NCI-H187 (cell line): ENCODE results near the gene BTLA.
"Not testable (repeated sequence)": the region's sequence is repeated elsewhere in the genome, so short reads cannot be mapped to it uniquely, and the experiment has no call there.

ENCODE experiments used
- DNase-seq, 2 experiments: peaks; one replicate each; lab custom pipeline; 2025; lab: John Stamatoyannopoulos, UW

The BTLA gene, protein sequence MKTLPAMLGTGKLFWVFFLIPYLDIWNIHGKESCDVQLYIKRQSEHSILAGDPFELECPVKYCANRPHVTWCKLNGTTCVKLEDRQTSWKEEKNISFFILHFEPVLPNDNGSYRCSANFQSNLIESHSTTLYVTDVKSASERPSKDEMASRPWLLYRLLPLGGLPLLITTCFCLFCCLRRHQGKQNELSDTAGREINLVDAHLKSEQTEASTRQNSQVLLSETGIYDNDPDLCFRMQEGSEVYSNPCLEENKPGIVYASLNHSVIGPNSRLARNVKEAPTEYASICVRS

DNA sequence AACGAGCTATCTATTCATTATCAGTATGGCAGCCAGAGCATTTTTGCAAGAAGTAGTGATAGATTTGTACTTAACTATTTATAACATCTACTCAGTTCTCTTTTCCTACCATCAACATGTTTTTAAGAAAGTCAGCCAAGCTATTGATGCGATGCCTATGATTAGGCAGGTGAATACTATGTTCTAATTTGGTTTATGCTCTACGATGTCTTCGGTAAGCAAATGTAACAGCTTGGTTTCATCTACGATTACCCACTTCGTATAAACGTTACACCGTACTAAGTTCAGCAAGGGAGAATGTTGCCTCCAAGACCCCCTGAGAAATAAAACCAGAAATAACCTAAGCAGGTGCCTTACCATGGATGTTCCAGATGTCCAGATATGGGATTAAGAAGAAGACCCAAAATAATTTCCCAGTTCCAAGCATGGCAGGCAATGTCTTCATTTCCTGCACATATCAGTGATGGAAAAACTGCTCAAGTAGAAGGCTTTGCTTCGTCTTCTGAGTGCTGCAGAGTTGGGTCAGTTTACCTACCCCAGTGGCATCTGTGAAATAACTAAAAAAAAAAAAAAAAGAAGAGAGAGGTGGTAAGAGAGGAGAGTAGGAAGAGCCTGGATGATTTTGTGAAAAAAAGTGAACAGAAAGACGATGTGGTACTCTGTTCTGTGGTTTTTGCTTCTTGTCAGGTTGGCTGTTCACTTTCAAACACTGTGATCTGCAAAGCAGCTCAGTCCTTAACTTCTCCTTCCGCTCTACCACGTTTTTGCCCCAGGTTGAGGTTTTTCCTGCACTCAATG is at the start of gene BTLA:
TSS of gene BTLA (minus strand) at position 559 of the 798 bp plus-strand sequence. CDS start at position 445, 114 bp downstream.
- DNase-seq, result no peak

DNA sequence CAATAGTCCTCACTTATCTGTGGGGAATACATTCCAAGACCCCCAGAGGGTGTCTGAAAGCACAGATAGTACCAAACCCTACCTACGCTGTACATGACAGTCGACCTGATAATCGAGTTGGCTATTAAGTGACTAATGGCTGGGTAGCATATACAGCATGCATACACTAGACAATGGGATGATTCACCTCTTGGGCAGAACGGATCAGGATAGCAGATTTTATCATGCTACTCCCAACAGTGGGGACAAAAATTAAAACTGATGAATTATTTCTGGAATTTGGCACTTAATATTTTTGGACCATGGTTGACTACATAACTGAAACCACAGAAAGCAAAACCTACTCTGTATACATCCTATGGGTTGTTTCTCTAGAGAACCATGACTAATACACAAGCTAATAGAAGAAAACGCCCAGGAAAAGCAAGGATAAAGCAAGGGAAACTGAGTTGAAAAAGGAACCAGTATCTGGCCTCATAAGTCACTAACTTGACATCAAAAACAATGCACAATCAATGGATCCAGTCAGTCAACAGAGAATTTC is 47.0 kb upstream of the BTLA start:
- no peak for DNase-seq

DNA sequence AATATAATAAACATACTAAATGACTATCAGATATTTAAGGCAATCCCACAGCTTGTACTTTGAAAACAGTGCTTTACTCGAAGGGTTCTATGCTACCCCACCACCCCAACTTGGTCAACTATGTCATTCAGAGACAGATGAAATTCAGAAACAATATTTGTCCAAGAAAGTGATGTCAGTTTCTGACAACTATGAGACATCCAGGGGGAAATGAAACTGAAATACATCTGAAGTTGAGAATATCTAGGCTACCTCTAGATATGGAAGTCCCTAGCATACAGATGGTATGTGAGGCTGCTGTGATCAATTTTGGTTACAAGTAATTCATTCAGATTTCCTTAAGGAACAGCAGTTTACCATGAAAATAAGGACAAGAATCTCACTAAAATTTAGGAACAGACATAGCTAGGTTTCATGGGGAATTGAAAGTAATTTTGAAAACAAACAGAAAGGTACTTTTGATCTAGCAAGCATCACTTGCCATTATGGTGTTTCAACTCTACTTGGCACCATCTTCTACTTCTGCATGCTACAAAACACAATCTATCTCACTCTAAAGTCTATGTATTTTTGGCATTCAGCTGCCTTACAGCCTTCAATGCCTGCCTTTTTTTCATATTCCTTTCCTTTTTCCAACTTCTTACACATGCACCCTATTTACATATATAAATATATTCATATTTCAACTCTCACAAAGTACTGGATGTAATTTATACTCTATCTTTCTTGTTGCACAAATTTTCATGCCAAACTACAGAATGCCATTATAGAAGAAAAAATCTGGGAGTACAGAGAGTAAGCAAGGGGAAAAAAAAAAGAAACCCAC is 40.8 kb upstream of the BTLA start:
- no peak for DNase-seq

DNA sequence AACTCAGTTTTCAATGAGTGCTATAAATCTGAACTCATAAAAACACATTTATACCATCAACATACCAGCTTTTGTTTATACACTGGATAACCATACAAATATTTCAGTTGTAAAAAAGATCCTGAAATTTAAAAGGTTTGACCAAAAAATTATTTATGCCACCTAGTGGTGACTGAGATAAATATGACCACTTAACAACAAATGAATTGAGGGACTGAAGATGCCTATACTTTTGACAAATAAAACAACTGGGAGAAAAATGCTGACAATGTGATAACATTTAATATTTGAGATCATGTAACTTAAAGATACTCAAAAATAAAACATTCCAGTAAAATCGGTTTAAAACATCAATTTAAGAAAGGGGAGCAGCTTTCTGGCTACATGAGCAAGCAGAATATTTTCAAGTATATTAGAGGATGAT is 32.1 kb upstream of the BTLA start:
- DNase-seq, result no peak

DNA sequence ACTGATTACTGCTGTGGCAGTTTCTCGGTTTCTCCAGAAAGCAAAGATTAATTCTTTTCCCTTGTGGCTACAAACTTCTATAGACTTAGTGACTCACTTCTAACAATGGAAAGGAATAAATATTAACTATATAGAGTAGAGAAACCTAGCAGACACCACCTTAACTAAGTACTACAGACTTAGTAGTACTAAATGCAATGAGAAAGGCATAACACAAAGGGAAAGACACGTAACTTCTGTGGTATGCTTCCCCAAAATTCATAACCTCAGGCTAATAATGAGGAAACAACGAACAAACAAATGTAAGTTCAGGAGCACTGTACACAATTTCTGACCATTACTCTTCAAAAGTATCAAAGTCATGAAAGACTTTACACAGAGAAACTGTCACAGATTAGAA is 31.3 kb upstream of the BTLA start:
- DNase-seq, result no peak

DNA sequence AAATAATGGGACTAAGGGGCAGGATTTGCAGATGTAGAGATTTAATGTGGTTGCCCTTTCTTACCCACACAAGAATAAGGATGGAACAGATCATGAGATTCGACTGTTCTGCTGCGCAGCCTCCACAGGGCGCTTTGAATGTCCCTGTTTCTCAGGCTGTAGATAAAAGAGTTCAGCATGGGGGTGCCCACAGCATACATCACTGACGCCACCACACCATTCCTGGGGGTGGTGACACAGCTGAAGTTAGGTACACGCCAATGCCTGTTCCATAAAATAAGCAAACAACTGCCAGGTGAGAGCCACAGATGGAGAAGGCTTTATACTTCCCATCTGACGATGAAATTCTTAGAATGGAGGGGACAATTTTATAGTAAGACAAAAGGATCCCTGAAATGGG is 24.9 kb upstream of the BTLA start:
- DNase-seq, result not testable (repeated sequence)

DNA sequence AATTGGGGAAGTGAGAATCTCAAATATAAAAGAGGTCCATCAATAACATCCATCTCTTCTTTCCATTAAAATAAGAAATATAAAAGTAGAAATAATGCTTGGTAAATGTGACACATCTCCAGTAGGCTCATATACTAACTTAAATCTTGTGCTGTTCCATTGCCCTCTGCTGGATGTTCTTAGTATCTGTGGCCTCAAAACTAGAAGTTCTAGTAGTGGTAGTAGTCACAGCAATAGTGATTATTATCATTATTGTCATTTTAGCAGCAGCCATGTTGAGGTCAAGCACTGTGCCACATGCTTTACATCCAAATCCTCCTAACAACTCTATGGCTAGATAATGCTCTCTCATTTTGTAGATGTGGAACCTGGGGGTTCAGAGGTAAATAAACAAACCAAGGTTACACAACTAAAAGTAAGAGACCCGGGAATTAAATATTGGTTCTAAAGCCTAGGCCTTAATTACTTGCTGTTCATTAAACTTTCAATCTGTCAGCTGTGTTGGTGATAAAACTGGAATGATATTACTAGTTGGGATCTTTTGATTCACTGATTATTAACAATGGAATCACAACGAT is 20.2 kb upstream of the BTLA start:
- DNase-seq, result peak in 1 of 2 experiments; percentile 0

DNA sequence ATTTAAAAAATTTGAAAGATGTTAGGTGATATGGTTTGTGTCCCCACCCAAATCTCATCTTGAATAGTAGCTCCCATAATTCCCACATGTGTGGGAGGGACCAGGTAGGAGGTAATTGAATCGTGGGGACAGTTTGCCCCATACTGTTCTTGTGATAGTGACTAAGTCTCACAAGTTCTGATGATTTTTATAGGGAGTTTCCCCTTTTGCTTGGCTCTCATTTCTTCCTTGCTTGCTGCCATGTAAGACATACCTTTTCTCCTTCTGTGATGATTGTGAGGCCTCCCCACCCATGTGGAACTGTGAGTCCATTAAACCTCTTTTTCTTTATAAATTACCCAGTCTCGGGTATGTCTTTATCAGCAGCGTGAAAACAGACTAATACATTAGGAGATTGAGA is 19.7 kb upstream of the BTLA start:
- DNase-seq, result not testable (repeated sequence)

DNA sequence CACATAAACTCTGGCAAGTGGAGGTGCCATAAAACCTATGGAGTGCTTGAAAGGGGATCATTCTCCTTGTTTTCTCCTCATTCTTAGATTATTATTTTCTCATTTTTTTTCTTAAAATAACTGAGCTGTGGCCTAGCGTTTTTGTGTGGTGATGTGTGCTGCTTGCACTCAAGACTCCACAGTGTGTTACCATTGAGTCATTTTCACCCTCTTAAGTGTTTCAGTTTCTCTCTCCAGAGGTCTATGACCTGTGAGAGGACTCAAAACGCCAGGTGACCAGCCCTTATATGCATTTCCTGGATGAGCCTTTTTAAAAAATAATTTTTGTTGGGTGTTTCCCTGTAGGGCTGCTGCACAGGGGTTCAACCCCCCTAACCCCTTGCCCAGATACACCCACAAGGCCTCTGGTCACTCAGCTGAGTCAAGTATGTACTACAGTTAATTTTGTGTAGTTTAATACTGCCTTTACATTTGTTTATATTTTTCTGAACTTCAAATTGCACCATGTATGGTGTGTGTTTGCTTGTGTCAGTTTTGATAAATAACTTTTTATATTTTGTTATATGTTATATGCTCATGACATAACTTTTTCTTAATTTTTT is 15.4 kb upstream of the BTLA start:
- no peak for DNase-seq

DNA sequence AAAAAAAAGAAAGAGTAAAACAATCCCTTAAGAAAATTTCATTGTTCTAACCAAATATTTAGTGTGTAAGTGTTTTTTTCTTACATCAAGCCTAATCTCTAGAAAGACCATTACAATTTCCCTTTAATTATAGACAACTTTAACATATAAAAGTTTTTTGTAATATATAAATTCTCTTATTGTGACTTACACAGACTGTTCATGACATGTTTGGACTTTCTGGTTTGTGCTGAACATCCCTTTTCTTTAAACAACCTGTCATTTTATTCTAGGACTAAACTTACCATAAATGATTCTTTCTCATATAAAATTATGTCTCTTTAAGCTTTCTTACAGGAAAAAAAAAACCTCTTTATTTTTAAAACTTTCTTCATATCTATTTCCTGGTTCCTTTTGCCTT is 13.0 kb upstream of the BTLA start:
- no peak for DNase-seq

DNA sequence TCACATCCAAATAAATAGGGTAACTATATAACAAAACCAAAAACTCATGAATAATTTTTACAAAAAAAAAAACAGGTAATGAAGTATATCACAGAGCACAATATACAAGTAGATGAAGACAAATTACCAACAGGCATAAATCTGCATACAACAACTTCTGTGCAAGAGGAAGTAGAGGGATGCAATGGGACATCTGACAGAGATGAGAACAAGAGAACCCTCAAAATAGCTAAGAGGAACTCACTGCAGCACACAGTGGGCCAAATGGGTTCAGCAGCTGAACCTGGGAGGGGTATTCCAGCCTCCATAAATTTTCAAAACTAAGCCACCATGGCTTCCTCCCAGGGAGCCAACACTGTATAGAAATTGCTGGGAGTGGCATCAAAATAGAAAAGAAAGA is 9.6 kb upstream of the BTLA start:
- DNase-seq, result no peak

DNA sequence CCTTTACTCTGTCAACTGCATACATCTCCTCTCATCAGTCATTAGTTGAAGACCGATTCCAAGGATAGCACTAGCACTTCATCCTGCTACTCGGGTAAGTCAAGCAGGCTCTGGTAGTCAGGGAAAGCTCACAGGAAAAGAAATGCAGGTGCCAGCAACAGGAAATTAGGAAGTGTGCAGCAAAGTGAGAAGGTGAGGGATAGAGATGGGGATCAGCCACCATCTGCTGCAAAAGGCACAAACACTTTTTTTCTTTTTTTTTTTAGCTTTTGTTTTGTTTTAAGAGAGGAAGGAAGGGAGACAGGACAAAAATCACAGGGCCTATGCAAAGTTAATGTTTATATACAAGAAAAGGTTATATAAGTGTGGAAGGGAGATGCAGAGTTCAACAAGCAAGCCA is 9.0 kb upstream of the BTLA start:
- no peak for DNase-seq

DNA sequence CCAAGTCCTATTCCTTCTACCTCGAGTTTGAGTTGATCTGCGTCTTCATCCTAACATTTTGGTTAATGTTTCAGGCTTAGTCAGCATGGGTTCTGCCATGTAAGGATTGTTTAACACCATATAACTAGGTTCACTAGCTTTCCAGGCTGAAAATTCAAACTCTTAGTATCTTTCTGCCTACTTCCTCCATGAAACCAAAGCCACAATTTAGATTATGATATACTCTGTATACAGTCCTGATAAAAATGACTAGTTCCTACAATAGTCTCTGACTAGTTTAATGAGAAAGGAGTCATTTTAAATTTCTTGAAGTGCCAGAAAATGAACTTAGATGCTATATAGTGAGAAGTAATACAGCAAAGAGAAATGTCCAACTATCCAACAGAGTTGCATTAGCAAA is 6.6 kb upstream of the BTLA start:
- DNase-seq, result no peak

DNA sequence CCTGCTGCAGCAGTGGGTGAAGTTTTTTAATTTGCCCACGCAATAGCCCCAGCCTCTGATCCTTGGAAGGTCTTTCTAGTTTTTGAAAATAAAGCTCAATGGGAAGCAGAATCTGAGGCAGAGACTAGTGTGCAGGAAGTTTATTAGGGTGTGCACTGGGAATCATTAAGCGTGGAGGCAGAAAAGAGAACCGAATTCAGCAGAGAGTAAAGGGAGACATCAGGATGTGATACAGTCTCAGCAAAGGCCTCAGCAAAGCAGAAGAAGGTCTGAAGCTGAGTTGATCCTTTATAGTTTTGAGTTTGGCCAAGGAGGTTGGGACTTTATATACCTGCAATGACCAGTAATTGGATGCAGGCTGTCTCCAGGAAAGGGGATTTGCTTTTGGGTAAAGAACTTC is 4.9 kb upstream of the BTLA start:
- no peak for DNase-seq

DNA sequence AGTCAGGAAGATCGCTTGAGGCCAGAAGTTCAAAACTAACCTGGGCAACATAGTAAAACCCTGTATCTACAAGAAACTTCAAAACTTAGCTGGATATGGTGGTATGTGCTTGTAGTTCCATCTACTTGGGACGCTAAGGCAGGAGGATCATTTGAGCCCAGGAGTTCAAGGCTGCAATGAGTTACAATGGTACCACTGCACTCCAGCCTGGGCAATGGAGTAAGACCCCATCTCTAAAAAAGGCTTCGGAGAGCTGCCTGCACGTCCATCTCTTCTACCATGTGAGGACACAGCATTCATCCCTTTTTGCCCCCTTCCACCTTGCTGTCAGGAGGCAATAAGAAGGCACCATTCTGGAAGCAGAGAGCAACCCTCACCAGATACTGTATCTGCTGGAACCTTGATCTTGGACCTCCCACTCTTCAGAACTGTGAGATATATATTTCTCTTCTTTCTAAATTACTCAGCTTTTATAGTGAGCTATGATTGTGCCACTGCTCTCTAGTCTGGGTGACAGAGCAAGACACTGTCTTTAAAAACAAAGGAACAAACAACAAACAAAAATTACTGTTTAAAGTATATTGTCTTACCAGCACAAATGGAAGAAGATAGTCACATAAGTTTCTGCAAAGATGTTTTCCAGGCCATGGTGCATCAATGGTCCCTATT is 4.2 kb upstream of the BTLA start:
- no peak for DNase-seq

DNA sequence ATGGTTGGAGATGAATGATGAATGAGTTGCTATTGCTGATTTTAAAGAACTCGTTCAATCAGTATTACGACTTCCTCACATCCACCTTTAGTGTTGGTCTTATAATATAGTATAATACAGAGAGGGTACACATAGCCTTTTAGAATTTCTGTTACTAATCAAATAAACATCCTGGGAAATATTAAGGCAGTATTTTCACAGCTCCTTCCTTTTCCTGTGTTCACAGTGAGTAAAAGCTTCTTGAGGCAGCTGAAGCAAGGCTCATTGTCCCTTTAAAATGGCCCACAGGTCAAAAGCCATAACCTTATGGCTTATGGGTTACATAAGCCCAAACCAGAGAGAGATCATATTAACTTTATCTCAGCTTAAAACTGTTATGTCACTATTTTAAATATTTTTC is 1.3 kb upstream of the BTLA start:
- no peak for DNase-seq

DNA sequence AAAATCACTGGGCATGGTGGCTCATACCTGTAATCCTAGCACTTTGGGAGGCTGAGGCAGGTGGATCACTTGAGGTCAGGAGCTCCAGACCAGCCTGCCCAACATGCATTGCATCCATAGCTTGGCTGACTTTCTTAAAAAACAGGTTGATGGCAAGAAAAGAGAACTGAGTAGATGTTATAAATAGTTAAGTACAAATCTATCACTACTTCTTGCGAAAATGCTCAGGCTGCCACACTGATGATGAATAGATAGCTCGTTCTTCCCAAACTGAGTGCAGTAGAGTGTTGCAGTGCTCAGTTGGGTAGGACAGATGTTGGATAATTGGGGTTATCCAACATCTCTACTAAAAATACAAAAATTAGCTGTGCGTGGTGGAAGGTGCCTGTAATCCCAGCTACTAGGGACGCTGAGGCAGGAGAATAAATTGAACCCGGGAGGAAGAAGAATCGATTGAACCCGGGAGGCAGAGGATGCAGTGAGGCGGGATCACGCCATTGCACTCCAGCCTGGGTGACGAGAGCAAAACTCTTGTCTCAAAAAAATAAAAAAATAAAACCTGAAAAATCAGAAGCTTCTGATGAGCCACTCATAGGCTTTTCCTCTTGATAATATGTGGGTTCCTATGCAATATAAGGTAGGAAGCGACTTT is 1.2 kb downstream of the BTLA start:
- DNase-seq, result no peak

DNA sequence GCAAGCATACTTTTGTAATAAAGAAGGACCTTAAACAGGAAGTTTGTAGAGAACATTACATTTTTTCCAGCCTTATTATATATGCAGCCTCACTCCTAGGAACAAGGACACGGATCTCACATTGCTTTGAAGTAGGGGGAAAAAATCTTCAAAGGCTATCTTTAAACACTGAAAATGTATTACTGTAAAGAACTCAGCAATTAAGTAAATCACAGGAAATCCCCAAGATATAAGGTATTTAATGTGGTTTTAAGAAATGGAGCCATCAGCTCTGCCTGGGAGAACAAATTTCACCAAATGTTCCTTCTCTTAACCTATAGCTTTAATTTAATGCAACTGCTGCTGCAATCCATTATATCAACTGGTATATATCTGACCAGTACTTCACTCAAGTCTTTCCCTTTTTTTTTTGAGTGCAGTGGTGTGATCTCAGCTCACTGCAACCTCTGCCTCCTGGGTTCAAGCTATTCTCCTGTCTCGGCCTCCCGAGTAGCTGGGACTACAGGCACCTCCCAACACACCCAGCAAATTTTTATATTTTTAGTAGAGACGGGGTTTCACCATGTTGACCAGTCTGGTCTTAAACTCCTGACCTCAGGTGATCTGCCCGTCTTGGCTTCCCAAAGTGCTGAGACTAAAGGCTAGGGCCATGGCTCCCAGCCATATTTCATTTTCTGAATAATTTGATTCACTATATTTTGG is 2.8 kb downstream of the BTLA start:
- no peak for DNase-seq

DNA sequence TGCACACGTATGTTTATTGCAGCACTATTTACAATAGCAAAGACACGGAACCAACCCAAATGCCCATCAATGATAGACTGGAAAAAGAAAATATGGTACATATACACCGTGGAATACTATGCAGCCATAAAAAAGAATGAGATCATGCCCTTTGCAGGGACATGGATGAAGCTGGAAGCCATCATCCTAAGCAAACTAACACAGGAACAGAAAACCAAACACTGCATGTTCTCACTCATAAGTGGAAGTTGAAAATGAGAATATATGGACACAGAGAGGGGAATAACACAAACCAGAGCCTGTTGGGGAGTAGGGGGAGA is 4.9 kb downstream of the BTLA start:
- DNase-seq, result not testable (repeated sequence)

DNA sequence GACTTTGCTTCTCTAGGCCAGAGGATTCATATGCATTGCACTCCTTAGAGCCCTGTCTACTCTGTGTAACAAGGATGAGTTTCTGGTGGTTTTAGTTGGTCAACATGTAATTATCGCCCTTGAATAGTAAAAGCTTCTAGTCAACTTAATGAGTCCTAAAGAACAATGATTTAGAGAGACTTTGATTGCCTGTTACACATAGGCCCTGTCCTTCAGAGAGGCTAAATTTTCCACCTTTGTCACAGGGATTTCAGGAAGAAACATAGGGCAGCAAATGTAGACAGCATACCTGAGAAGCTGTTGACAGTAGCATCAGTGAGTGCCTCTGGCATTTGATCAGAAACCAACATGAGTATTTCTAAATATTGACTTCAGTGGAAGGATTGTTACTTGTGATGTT is 7.1 kb downstream of the BTLA start:
- DNase-seq, result no peak
